K562 (cell line): ENCODE results near the gene TSC1. TPM values are rescaled to one million over a fixed set of nuclear protein-coding genes. Genes with fewer than 3 reads are reported as not detected.

ENCODE experiments used
- ARID1B ChIP-seq: fragments of 450-650 bp; IDR thresholded peaks from 2 replicates; pipeline ENCODE4 v1.6.1; 2016; ENCODE audit warnings: antibody characterized with exemption, mild to moderate bottlenecking, inconsistent platforms
- ATF7 ChIP-seq: fragments of 450-650 bp; IDR thresholded peaks from 2 replicates; pipeline ENCODE4 v1.7.1; 2014; ENCODE audit warnings: mild to moderate bottlenecking, moderate library complexity
- C11orf30 ChIP-seq: fragments of 450-650 bp; IDR thresholded peaks from 2 replicates; pipeline ENCODE4 v1.6.1; 2016; ENCODE audit warnings: low read depth, mild to moderate bottlenecking
- CLOCK ChIP-seq: fragments of 250-450 bp; sonication (Bioruptor Pico); IDR thresholded peaks from 2 replicates; pipeline ENCODE4 v1.4.0; 2020; ENCODE audit warnings: mild to moderate bottlenecking, moderate library complexity, borderline replicate concordance
- EP300 ChIP-seq: IDR thresholded peaks from 2 replicates; pipeline ENCODE4 v1.6.1; 2012; ENCODE audit warnings: low read length, improper control_type of control experiment
- FOXP1 ChIP-seq: sonication (generic); formaldehyde crosslinking; IDR thresholded peaks from 2 replicates; pipeline ENCODE4 v1.8.0; 2022; ENCODE audit warnings: mild to moderate bottlenecking, missing genetic modification reagents
- GTF2A2 ChIP-seq: IDR thresholded peaks from 2 replicates; pipeline ENCODE4 v1.6.1; 2016; ENCODE audit warnings: mild to moderate bottlenecking, missing genetic modification characterization, missing compliant biosample characterization
- HDAC2 ChIP-seq: fragments of 450-650 bp; IDR thresholded peaks from 2 replicates; pipeline ENCODE4 v1.6.1; 2016; ENCODE audit warnings: mild to moderate bottlenecking
- HNRNPL ChIP-seq: fragments of 200-400 bp; formaldehyde crosslinking; IDR thresholded peaks from 2 replicates; pipeline ENCODE4 v1.6.1; 2017; ENCODE audit warnings: low read depth, mild to moderate bottlenecking, low read length
- ILF3 ChIP-seq: fragments of 450-650 bp; IDR thresholded peaks from 2 replicates; pipeline ENCODE4 v1.6.1; 2018; ENCODE audit warnings: antibody characterized with exemption, mild to moderate bottlenecking, moderate library complexity, borderline replicate concordance
- JUND ChIP-seq, 2 experiments: IDR thresholded peaks; 2 replicates in 1 of 2; 3 replicates in 1 of 2; pipeline ENCODE4 v1.6.1; 2011; ENCODE audit warnings: borderline replicate concordance in 2 of 2, low read depth in 2 of 2, low read length in 2 of 2, improper control_type of control experiment in 1 of 2, missing biosample characterization in 1 of 2, missing genetic modification characterization in 1 of 2, missing genetic modification reagents in 1 of 2
- KDM5B ChIP-seq: fragments of 200-600 bp; sonication (generic); IDR thresholded peaks from 2 replicates; pipeline ENCODE4 v1.6.1; 2012; ENCODE audit warnings: low read depth, mild to moderate bottlenecking, moderate library complexity, low read length, control low read depth, inconsistent platforms; ENCODE audit not compliant: insufficient replicate concordance
- MEIS2 ChIP-seq: fragments of 450-650 bp; IDR thresholded peaks from 2 replicates; pipeline ENCODE4 v1.6.1; 2014; ENCODE audit warnings: mild to moderate bottlenecking; ENCODE audit not compliant: partially characterized antibody
- MTA1 ChIP-seq: fragments of 450-650 bp; IDR thresholded peaks from 2 replicates; pipeline ENCODE4 v1.6.1; 2017; ENCODE audit warnings: borderline replicate concordance
- NELFE ChIP-seq: IDR thresholded peaks from 2 replicates; pipeline ENCODE4 v1.6.1; 2011; ENCODE audit warnings: mild to moderate bottlenecking; ENCODE audit not compliant: insufficient read depth, insufficient read length
- NRF1 ChIP-seq, 2 experiments: fragments of 450-650 bp; IDR thresholded peaks in 1 of 2; conservative IDR thresholded peaks in 1 of 2; 2 replicates each; pipeline ENCODE4 v1.6.1; 2014; ENCODE audit warnings: mild to moderate bottlenecking in 2 of 2
- SAFB2 ChIP-seq: fragments of 200-400 bp; formaldehyde crosslinking; IDR thresholded peaks from 2 replicates; pipeline ENCODE4 v1.6.1; 2018; ENCODE audit warnings: borderline replicate concordance, low read length, low read depth, moderate library complexity; ENCODE audit not compliant: severe bottlenecking
- SIN3A ChIP-seq, 2 experiments: fragments of 150-350 bp in 1 of 2; IDR thresholded peaks; 2 replicates each; pipeline ENCODE4 v1.6.1; 2011 to 2016; ENCODE audit warnings: borderline replicate concordance in 2 of 2, low read depth in 2 of 2, low read length in 2 of 2, mild to moderate bottlenecking in 2 of 2, moderate library complexity in 2 of 2; ENCODE audit not compliant: control insufficient read depth in 1 of 2
- SRSF1 ChIP-seq: fragments of 200-400 bp; formaldehyde crosslinking; IDR thresholded peaks from 2 replicates; pipeline ENCODE4 v1.6.1; 2017; ENCODE audit warnings: mild to moderate bottlenecking, low read depth, low read length, moderate library complexity
- TAF1 ChIP-seq: IDR thresholded peaks from 2 replicates; pipeline ENCODE4 v1.6.1; 2011; ENCODE audit warnings: mild to moderate bottlenecking, low read length, moderate library complexity; ENCODE audit not compliant: insufficient read depth, control insufficient read depth, severe bottlenecking; ENCODE audit errors: extremely low read depth
- TFAP4 ChIP-seq: sonication (generic); formaldehyde crosslinking; IDR thresholded peaks from 2 replicates; pipeline ENCODE4 v1.8.0; 2022; ENCODE audit warnings: missing genetic modification reagents, mild to moderate bottlenecking, moderate library complexity, borderline replicate concordance
- TGIF2 ChIP-seq: sonication (generic); formaldehyde crosslinking; IDR thresholded peaks from 2 replicates; pipeline ENCODE4 v1.8.1; 2022; ENCODE audit warnings: mild to moderate bottlenecking, missing genetic modification reagents, moderate library complexity
- XRCC5 ChIP-seq: fragments of 200-400 bp; formaldehyde crosslinking; IDR thresholded peaks from 2 replicates; pipeline ENCODE4 v1.6.1; 2017; ENCODE audit warnings: low read depth, mild to moderate bottlenecking, low read length
- ZEB2 ChIP-seq: fragments of 450-650 bp; IDR thresholded peaks from 2 replicates; pipeline ENCODE4 v1.6.1; 2016
- ZNF589 ChIP-seq: fragments of 200-800 bp; sonication (Bioruptor generic); IDR thresholded peaks from 2 replicates; pipeline ENCODE4 v1.6.1; 2016; ENCODE audit warnings: low read depth, missing genetic modification characterization, missing compliant biosample characterization
- polyA plus RNA-seq, 8 experiments: library from polyadenylated mRNA; depleted of rRNA in 4 of 8; stranded (reverse) in 5 of 8; unstranded in 3 of 8; fragments of >200 nt; fragmentation: Nextera tagmentation in 2 of 8; fragmentation: Illumina TruSeq in 1 of 8; extraction: Ambion mirVana in 2 of 8; extraction: Trizol in 1 of 8; gene quantifications; 2 replicates each; pipeline versions ENCODE4 v1.2.1 to v1.2.3, GENCODE V29; 2011 to 2014; ENCODE audit warnings: inconsistent platforms in 1 of 8, missing spikeins in 1 of 8
- total RNA-seq, 7 experiments: library from RNA; depleted of rRNA in 6 of 7; stranded (reverse); fragments of >200 nt in 6 of 7; fragmentation: Illumina TruSeq in 2 of 7; extraction: Trizol in 2 of 7; gene quantifications; 2 replicates each; pipeline versions ENCODE4 v1.2.1 to v1.2.3, GENCODE V29; 2011 to 2021; ENCODE audit warnings: low replicate concordance in 1 of 7

TSC1 gene
- total and polyA plus RNA-seq, 9 of the 15 experiments (the other 6 are each of a cell fraction or from before 2014, with no cell fraction given): 6.9 to 37.6 (median 18.6) TPM

GRCh38 chr9:132978451-132979131 is 34.2 kb upstream of the TSC1 start, which contains the start of gene GFI1B (continued):
- TF ChIP-seq JUND (IDR thresholded peaks at IDR 0.05; ENCODE audit: borderline replicate concordance, low read depth, low read length) (peak; percentile 19; the same call in 1 of the 2 replicates), JUND (tag; IDR thresholded peaks at IDR 0.05; ENCODE audit: borderline replicate concordance, low read depth, low read length) (peak; percentile 31; the same call in 1 of the 3 replicates), EP300 (peak; percentile 49; the same call in 1 of the 2 replicates), CLOCK (CRISPR knock-in tag) (no peak), TFAP4 (CRISPR knock-in tag) (peak; percentile 71), KDM5B (peak; percentile 64), GTF2A2 (tag) (no peak), SRSF1 (no peak), MEIS2 (peak; percentile 43), C11orf30 (no peak), HDAC2 (peak; percentile 97), SIN3A (IDR thresholded peaks at IDR 0.05; ENCODE audit: borderline replicate concordance in 2 of 2, control insufficient read depth in 1 of 2, low read depth in 2 of 2, low read length in 2 of 2) (peak in 1 of 2 experiments; percentile 95; a peak in 3 of 4 replicates), SAFB2 (no peak), FOXP1 (CRISPR knock-in tag) (0 out of 2 replicates have a peak, but pooled peaks have one; percentile 39), TAF1 (peak; percentile 32), MTA1 (0 out of 2 replicates have a peak, but pooled peaks have one; percentile 46), NELFE (no peak), NRF1 (conservative IDR thresholded peaks at IDR 0.05 in 1 of 2, IDR thresholded peaks at IDR 0.05 in 1 of 2) (peak; percentile 55 to 67), ZEB2 (peak; percentile 97), XRCC5 (0 out of 2 replicates have a peak, but pooled peaks have one; percentile 25), TGIF2 (peak; percentile 70; the same call in 1 of the 2 replicates), ATF7 (peak; percentile 33; the same call in 1 of the 2 replicates), ZNF589 (no peak), HNRNPL (no peak), ARID1B (peak; percentile 66), ILF3 (no peak)
